NCI-H510A treated with DMSO at 0.1 percent for 48 hours (cell line): Measurements from ENCODE around the gene NAA30.
"Not testable (repeated sequence)": the region's sequence is repeated elsewhere in the genome, so short reads cannot be mapped to it uniquely, and the experiment has no call there.

Experiments used
- DNase-seq: peaks from one replicate; lab custom pipeline; 2025; lab: John Stamatoyannopoulos, UW

NAA30 gene

DNA sequence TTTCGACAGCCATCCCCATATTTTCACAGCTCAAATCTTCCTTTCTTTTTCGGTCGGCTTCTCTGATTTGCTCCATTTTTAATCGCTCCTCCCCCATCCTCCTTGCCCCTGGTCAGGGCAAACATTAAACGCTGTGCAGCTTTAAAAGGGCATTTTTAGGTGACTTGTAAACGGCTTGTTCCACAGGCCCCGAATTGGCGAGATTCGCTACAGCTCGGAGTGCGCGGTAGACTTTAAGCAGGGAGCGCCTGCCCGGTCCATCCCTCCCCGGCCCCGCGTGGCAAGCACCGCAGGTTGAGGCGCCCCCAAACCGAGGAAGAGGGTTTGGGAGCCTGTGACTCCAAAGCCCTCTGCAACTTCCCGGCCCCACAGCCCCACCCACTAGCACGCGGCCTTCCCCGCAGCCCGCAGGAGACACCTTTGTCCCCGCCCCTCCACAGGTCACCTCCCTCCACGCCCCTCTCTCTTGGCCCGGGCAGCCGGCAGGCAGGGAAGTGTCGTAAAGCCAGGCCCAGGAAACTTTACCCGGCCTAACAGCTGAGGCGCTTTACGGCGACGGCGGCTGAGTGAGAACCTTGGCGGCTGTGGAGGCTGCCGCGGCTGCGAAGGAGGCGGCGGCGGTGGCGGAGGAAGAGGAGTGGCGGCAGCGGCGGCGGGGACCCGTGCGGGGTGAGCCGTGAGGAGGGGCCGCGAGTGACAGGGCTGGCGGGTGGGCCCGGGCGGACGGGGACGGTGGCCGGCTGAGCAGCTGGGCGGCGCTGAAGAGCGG, at the start of gene NAA30:
Gene NAA30, plus strand, starts transcription at position 550 of the 769 bp plus-strand sequence. CDS start 372 bp downstream, outside the sequence.
- DNase-seq, result peak; percentile 89

DNA sequence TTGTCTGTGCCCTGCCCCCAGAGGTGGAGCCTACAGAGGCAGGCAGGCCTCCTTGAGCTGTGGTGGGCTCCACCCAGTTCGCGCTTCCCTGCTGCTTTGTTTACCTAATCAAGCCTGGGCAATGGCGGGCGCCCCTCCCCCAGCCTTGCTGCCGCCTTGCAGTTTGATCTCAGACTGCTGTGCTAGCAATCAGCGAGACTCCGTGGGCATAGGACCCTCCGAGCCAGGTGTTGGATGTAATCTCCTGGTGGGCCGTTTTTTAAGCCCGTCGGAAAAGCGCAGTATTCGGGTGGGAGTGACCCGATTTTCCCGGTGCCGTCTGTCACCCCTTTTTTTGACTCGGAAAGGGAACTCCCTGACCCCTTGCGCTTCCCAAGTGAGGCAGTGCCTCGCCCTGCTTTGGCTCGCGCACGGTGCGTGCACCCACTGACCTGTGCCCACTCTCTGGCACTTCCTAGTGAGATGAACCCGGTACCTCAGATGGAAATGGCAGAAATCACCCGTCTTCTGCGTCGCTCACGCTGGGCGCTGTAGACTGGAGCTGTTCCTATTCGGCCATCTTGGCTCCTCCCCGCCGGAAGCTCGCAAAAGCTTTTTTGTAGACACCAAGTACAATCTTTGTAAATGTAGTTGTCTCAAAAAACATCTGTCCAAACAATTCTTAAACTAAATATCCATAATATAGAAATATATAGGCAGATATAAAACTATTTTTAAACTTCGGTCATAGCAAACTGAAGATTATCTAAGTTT, 46.7 kb upstream of the NAA30 start:
- not testable (repeated sequence) for DNase-seq

GRCh38 chr14:57345106-57345505, 45.3 kb upstream of the NAA30 start:
- DNase-seq, result no peak

DNA sequence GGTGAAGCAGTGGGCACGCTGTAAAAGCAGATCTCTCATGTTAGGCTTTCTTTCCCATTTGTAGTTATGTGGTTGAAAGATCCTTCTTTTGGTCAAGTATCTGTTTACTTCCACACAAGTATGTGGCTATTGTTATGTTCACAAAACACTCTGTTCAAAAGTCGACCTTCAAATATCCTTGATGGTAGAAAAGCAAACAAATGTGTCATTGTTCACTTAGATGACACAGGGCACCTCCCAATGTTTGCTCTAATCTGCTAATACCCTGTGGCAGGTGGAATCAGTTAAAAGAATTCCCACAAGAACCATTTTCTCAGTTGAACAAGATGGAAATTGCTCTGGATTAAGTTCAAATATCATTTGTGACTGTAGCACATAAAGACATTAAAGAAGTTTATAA, 43.6 kb upstream of the NAA30 start:
- DNase-seq, result peak; percentile 51

- no peak for DNase-seq
These were observed 37.8 kb upstream of the NAA30 start for GRCh38 chr14:57352396-57353170.

DNA sequence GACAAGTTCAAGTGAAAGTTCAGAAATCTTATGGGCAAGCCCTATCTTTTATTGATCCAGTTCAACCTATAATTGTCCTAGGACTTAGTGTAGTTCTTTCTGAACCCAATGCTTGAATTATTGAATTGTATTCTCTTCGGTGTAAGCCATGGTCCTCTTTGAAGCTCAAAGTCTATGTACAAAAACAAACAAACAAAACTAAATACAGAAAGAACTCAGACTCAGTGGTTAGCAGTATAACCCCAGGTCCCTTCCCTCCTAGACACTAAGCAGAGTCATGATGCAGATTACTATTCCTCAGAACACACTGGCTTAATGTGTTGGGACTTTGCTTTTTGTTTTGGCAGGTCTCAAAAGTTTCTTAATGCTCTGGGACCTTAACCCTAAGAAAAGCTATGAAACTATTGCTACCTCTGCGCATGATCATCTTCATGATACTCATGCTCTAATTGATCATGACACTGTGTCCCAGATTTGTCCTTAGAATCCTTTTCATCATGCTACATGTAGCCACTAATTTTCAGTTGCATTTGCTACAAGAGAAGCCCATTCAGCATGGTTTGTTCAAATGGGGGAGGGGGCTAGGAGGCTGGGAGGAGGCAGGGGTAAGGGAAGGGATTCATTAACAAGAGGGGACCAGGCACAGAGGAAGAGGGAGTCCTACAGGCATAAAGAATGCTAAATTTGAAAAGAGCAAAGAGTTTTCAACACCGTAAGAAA, 35.1 kb upstream of the NAA30 start:
- no peak for DNase-seq

DNA sequence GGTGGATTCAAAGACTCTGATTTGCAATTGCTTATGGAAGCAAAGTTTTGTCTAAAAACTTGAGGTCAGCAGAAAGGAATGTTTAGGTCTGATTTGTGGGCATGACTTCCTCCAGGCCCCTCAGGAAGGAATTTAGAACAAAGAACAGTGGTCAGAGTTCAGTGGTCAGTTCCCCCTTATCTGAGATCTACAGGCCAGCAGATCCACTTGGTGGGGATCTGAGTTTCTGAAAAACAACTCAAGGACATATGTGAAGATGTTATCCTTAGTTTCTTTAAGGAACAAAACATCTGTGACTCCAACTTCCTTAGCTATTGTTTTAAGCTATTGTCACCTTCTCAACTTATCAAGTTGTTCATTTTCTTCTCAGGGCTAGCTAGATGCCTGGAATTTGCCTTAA, 28.0 kb upstream of the NAA30 start:
- DNase-seq, result no peak

DNA sequence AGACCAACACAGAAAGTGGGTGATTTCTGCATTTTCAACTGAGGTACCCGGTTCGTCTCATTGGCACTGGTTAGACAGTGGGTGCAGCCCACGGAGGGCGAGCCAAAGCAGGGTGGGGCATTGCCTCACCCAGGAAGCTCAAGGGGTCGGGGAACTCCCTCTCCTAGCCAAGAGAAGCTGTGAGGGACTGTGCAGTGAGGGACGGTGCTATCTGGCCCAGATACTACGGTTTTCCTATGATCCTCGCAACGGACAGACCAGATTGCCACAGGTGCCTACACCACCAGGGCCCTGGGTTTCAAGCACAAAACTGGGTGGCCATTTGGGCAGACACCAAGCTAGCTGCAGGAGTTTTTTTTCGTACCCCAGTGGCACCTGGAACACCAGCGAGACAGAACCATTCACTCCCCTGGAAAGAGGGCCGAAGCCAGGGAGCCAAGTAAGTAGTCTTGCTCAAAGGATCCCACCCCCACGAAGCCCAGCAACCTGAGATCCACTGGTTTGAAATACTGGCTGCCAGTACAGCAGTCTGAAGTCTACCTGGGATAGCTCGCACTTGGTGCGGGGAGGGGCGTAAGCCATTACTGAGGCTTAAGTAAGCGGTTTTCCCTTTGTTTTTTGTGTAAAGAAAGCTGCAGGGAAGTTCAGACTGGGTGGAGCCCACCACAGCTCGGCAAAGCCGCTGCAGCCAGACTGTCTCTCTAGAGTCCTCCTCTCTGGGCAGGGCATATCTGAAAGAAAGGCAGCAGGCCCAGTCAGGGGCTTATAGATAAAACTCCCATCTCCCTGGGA, 25.5 kb upstream of the NAA30 start:
- no peak for DNase-seq

- not testable (repeated sequence) for DNase-seq
These were observed 20.2 kb upstream of the NAA30 start for GRCh38 chr14:57370187-57370586.

GRCh38 chr14:57371013-57371412, 19.4 kb upstream of the NAA30 start:
- DNase-seq, result no peak

DNA sequence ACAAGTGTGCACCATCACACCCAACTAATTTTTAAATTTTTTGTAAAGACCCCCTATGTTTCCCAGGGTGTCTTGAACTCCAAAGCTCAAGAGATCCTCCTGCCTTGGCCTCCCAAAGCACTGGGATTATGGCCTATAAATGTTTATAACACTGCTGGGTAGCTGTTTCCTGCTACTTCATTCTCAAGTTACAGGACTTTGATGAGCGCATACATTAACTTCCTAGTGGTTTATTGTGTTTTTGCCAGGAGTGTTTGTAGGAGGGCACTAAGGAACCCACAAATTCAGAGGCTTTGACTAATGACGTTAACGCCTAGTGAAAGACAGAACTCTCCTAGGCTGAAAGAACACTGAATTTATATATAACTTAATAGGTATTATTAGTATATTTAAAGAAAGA, 15.2 kb upstream of the NAA30 start:
- DNase-seq, result no peak

DNA sequence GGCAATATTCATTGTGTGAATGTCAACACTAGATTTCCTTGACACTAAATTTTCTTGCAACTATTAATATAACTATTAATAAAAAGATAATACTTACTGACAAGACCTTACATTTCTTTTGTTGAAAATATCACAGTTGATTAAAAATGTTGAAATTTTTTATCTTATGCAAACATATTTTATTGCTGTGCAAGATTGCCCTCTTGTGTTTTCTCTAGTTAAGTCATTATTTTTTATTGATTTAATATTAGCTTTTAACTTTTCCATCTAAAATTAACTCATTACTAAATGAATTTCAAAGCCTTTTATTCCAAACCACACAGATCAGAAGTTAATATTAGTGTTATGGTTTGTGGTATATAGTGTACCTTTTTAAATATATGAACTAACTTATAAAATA, 11.7 kb upstream of the NAA30 start:
- no peak for DNase-seq

GRCh38 chr14:57380935-57381334, 9.5 kb upstream of the NAA30 start:
- no peak for DNase-seq

DNA sequence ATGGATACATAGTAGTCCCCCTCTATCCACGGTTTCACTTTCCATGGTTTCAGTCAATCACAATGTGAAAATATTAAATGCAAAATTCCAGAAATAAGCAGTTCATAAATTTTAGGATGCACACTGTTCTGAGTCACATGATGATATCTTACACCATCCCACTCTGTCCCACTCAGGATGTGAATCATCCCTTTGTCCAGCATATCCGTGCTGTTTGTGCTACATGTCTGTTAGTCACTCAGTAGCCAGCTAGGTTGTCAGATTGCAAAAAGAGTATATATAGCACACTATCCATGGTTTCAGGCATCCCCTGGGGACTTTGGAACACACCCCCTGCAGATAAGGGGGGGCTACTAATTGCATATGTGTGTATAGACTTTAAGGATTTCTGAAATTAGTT, 8.1 kb upstream of the NAA30 start:
- DNase-seq, result no peak

- DNase-seq, result no peak
These were observed 7.2 kb upstream of the NAA30 start for GRCh38 chr14:57383125-57383745.

- no peak for DNase-seq
These were observed 2.3 kb upstream of the NAA30 start for GRCh38 chr14:57388067-57388466.

DNA sequence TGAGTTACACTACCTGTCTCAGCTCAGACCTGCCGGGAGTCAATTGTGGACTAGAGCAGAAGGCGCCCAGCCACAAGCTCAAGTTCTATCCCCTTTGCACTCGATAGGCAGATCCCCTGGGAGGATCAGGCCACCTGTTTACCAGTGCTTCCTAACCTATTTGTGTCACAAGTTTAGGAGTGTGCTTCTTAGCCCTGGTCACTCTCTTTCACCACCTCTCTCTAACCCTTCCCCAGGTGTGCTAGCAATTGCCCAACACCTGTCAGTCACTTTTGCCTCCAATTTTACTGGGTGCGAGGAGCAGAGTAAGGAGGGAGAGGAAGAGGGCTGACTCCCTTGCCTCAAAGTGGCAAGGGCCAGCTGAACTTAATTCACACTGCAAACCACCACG, 745 bp upstream of the NAA30 start:
- peak; percentile 59 for DNase-seq

- DNase-seq, result no peak
These were observed 575 bp downstream of the NAA30 start for GRCh38 chr14:57390806-57391516.

GRCh38 chr14:57391517-57392195, 1.3 kb downstream of the NAA30 start:
- DNase-seq, result no peak
